ENCODE results near the gene LAMA2. TPM values are rescaled to one million over a fixed set of nuclear protein-coding genes. Genes with fewer than 3 reads are reported as not detected.

LAMA2 gene
- total and polyA plus RNA-seq, 7 donors = 8.8 to 59.0 (median 27.3) TPM

DNA sequence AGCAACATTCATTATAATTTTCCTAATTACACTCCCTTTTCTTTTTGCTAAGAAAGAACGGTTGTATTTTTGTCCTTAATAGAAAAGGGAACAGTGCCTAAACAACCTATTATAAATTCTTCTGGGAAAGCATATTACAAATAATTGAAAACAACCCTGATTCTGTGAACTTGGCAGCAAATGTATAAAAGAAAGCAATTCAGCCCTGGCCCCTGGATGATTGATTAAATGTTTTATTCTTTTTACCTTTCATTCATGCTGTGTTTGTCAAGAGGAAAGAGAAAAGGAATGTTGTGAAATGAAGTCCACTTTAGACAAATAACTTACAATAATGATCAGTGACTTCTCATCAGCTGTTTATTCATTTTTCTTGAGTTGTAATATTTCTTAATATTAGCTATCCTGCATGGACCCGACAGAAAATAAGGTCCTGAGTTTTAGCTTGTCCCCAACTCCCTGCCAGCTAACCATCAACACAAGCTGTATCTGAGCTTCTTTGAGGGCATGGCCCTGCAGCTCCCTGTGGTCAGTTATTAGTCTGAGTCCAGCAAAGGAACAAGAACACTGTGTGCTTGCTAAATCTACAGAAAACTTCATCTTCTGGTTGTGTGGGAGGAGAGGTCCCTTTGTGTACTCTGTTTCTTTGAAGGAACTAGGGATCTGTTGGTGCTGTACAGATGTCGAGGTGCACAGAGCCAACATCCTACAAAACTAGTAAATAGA, 248.2 kb downstream of the LAMA2 start:
- Histone ChIP-seq H3K4me1 (peaks cover 8% of the 10 kb centered on the region), H3K36me3 (ENCODE audit: insufficient read depth in 1 of 2, low read depth in 1 of 2) (no peaks in the 10 kb centered on the region), H3K9me3 (no peaks in the 10 kb centered on the region), H3K27me3 (ENCODE audit: insufficient read depth in 3 of 3, low read length in 2 of 3) (no peaks in the 10 kb centered on the region), H3K4me3 (no peak overlapping the region), H3K27ac (no peak overlapping the region)
- TF ChIP-seq CTCF (IDR thresholded peaks at IDR 0.05) = no peak
- ATAC-seq (peak in 3 of 4 donors; percentile 73 to 75 (median 75)), DNase-seq (peak; percentile 41 to 70)
- intact Hi-C loops (cut with DNase I) = no loop called here
- 29 to 65% (median 30%) methylated on average over 3 of the region's 3 CpGs for WGBS, 3 donors

DNA sequence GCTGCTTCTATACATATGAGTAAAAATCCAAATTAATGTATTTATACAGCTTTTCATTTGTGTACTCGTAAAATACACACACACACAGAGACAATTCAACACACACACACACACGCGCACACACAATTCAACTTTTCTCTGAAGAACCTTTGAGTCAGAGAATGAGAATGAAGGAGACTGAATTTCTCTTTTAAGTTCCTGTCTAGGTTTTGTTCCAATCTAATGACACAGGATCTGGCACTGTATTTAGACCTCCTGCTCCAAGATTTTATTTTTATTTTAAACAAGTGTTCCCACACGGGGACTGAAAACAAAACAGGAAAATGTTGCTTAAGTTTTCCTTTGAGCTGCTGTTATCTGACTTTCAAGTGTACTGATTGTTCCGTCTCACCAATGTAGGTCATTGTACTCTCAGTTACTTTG, 250.8 kb downstream of the LAMA2 start:
- Histone ChIP-seq H3K4me3 (no peak overlapping the region), H3K9me3 (no peaks in the 10 kb centered on the region), H3K27ac (no peak overlapping the region), H3K27me3 (ENCODE audit: insufficient read depth in 3 of 3, low read length in 2 of 3) (no peaks in the 10 kb centered on the region), H3K36me3 (ENCODE audit: insufficient read depth in 1 of 2, low read depth in 1 of 2) (no peaks in the 10 kb centered on the region), H3K4me1 (peaks cover 11% of the 10 kb centered on the region)
- no peak for DNase-seq
- TF ChIP-seq CTCF (IDR thresholded peaks at IDR 0.05) = no peak
- peak; percentile 7 to 68 (median 46) for ATAC-seq
- 21 to 33% (median 22%) methylated on average over 5 of the region's 5 CpGs for WGBS, 3 donors
- intact Hi-C loops (cut with DNase I) = no loop called here

GRCh38 chr6:129134535-129134934, 251.6 kb downstream of the LAMA2 start:
- Histone ChIP-seq H3K4me3 (no peak overlapping the region), H3K27ac (no peak overlapping the region), H3K9me3 (no peaks in the 10 kb centered on the region), H3K27me3 (ENCODE audit: insufficient read depth in 3 of 3, low read length in 2 of 3) (no peaks in the 10 kb centered on the region), H3K4me1 (peaks cover 15% of the 10 kb centered on the region), H3K36me3 (ENCODE audit: insufficient read depth in 1 of 2, low read depth in 1 of 2) (no peaks in the 10 kb centered on the region)
- intact Hi-C loops (cut with DNase I) = no loop called here
- DNase-seq = no peak
- peak in 3 of 4 donors; percentile 29 to 43 (median 38) for ATAC-seq
- TF ChIP-seq CTCF (IDR thresholded peaks at IDR 0.05) = no peak

DNA sequence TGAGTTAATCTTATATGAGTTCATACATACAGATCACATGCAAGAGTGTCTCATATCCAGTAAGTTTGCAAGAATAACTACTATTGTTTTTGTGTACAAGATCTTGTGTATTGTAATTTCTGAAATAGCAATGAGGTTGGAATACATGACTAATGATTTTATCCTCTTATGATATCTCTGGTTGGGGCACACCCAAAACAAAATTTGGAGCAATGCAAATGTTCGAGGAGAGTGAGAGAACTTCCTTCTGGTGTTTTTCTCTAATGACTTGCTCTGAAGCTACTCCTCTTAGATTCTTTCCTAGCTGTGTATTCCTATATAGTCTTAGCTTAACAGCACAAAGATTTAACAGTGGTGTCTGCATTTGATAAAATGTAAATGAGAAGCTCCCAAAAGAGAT, 252.5 kb downstream of the LAMA2 start:
- Histone ChIP-seq H3K27me3 (ENCODE audit: insufficient read depth in 3 of 3, low read length in 2 of 3) (no peaks in the 10 kb centered on the region), H3K27ac (no peak overlapping the region), H3K36me3 (ENCODE audit: insufficient read depth in 1 of 2, low read depth in 1 of 2) (no peaks in the 10 kb centered on the region), H3K4me3 (no peak overlapping the region), H3K9me3 (no peaks in the 10 kb centered on the region), H3K4me1 (peaks cover 21% of the 10 kb centered on the region)
- no peak for TF ChIP-seq CTCF (IDR thresholded peaks at IDR 0.05)
- no peak for DNase-seq
- no peak for ATAC-seq
- intact Hi-C loops (cut with DNase I) = no loop called here
- WGBS, 3 donors = 22 to 41% (median 24%) methylated on average over 1 of the region's 1 CpG

GRCh38 chr6:129136751-129137150, 253.8 kb downstream of the LAMA2 start:
- no peak for DNase-seq
- TF ChIP-seq CTCF (IDR thresholded peaks at IDR 0.05) = no peak
- no peaks in the 10 kb centered on the region for H3K27me3 ChIP-seq (ENCODE audit: insufficient read depth in 3 of 3, low read length in 2 of 3)
- H3K9me3 ChIP-seq = no peaks in the 10 kb centered on the region
- H3K36me3 ChIP-seq (ENCODE audit: insufficient read depth in 1 of 2, low read depth in 1 of 2) = no peaks in the 10 kb centered on the region
- no peak overlapping the region for H3K27ac ChIP-seq
- peaks cover 31% of the 10 kb centered on the region for H3K4me1 ChIP-seq
- intact Hi-C loops (cut with DNase I) = no loop called here
- ATAC-seq = no peak
- 80 to 99% (median 91%) methylated on average over 4 of the region's 4 CpGs for WGBS, 3 donors
- no peak overlapping the region for H3K4me3 ChIP-seq
